Loucy (cell line): Measurements from ENCODE around the gene ARHGAP6.

Source experiments
- EZH2phosphoT487 ChIP-seq: fragments of 200-600 bp; IDR thresholded peaks from 2 replicates; pipeline ENCODE4 v1.6.1; 2018; ENCODE audit warnings: antibody characterized with exemption, mild to moderate bottlenecking, moderate library complexity, borderline replicate concordance
- TF ChIP-seq, protein P1 (sequence below): fragments of 200-600 bp; sonication (generic); conservative IDR thresholded peaks from 2 replicates; pipeline ENCODE4 v1.5.1; 2014; ENCODE audit warnings: mild to moderate bottlenecking, antibody characterized with exemption, low read length

- TF ChIP-seq, protein P1, sequence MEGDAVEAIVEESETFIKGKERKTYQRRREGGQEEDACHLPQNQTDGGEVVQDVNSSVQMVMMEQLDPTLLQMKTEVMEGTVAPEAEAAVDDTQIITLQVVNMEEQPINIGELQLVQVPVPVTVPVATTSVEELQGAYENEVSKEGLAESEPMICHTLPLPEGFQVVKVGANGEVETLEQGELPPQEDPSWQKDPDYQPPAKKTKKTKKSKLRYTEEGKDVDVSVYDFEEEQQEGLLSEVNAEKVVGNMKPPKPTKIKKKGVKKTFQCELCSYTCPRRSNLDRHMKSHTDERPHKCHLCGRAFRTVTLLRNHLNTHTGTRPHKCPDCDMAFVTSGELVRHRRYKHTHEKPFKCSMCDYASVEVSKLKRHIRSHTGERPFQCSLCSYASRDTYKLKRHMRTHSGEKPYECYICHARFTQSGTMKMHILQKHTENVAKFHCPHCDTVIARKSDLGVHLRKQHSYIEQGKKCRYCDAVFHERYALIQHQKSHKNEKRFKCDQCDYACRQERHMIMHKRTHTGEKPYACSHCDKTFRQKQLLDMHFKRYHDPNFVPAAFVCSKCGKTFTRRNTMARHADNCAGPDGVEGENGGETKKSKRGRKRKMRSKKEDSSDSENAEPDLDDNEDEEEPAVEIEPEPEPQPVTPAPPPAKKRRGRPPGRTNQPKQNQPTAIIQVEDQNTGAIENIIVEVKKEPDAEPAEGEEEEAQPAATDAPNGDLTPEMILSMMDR, result no peak
- no peak for TF ChIP-seq EZH2phosphoT487
Observed at GRCh38 chrX:11606408-11606807, 59.3 kb downstream of the ARHGAP6 start.
